B cell (primary cell): ENCODE measurements around the gene PRKCA. TPM values are rescaled to one million over a fixed set of nuclear protein-coding genes. Genes with fewer than 3 reads are reported as not detected.

Experiments
- ATAC-seq: fragments of 200-7000 bp; cut with Tn5 transposase; one replicate; pipeline ENCODE4 v1.10.0; 2021; ENCODE audit warnings: low read depth, mild to moderate bottlenecking, moderate number of reproducible peaks, moderate library complexity
- CTCF ChIA-PET: fragments of 350-600 bp; sonication (Branson Sonifier 250); formaldehyde crosslinking; loops from one replicate; lab custom pipeline; 2021; ENCODE audit warnings: antibody characterized with exemption, inconsistent platforms; lab: Charles Lee
- POLR2A ChIA-PET: fragments of 350-600 bp; sonication (Branson Sonifier 250); formaldehyde crosslinking; loops from one replicate; lab custom pipeline; 2021; ENCODE audit warnings: antibody characterized with exemption; lab: Charles Lee
- DNase-seq: peaks from one replicate; pipeline ENCODE4 v3.0.0; 2013
- H2AFZ ChIP-seq: 2 replicates; pipeline ENCODE4 v1.6.1; 2012; ENCODE audit warnings: mild to moderate bottlenecking, low read depth, low read length; ENCODE audit not compliant: insufficient read depth, poor library complexity, severe bottlenecking
- H3K27ac ChIP-seq, 2 donors: 1 replicate in 1 of 2; 2 replicates in 1 of 2; pipeline ENCODE4 v1.5.1; 2012 to 2013; ENCODE audit warnings: low read length in 2 of 2, mild to moderate bottlenecking in 2 of 2, moderate library complexity in 1 of 2
- H3K27me3 ChIP-seq, 4 experiments: fragments of 200-600 bp in 1 of 4; sonication (generic) in 1 of 4; replicated peaks in 1 of 4; 1 replicate in 2 of 4; 2 replicates in 2 of 4; pipeline versions ENCODE4 v1.6.1 to v1.7.0; 2013 to 2016; ENCODE audit warnings: low read length in 3 of 4, mild to moderate bottlenecking in 2 of 4, mixed read lengths in 1 of 4, moderate library complexity in 1 of 4; ENCODE audit not compliant: insufficient read depth in 4 of 4, control insufficient read depth in 3 of 4; ENCODE audit errors: control extremely low read depth in 1 of 4
- H3K36me3 ChIP-seq, 2 experiments: replicated peaks in 1 of 2; 1 replicate in 1 of 2; 2 replicates in 1 of 2; pipeline versions ENCODE4 v1.6.1 to v1.7.1; 2013; ENCODE audit warnings: low read length in 1 of 2; ENCODE audit not compliant: insufficient read depth in 2 of 2, control insufficient read depth in 1 of 2; ENCODE audit errors: control extremely low read depth in 1 of 2, extremely low read depth in 1 of 2
- H3K4me1 ChIP-seq, 2 donors: fragments of 200-600 bp in 1 of 2; sonication (generic) in 1 of 2; 1 replicate in 1 of 2; 2 replicates in 1 of 2; pipeline versions ENCODE4 v1.5.1 to v1.6.1; 2013 to 2017; ENCODE audit warnings: low read length in 2 of 2; ENCODE audit not compliant: control insufficient read depth in 2 of 2, insufficient read depth in 2 of 2
- H3K4me2 ChIP-seq: replicated peaks from 2 replicates; pipeline ENCODE3; 2012; ENCODE audit warnings: mild to moderate bottlenecking, low read depth, low read length; ENCODE audit not compliant: poor library complexity, severe bottlenecking
- H3K4me3 ChIP-seq, 5 experiments: fragments of 200-600 bp in 1 of 5; sonication (generic) in 1 of 5; 1 replicate in 3 of 5; 2 replicates in 2 of 5; pipeline versions ENCODE4 v1.5.1 to v1.7.0; 2011 to 2016; ENCODE audit warnings: low read length in 4 of 5, mild to moderate bottlenecking in 4 of 5, low read depth in 2 of 5, control low read depth in 1 of 5, moderate library complexity in 1 of 5; ENCODE audit not compliant: insufficient read depth in 1 of 5; ENCODE audit errors: control extremely low read depth in 1 of 5, extremely low read depth in 1 of 5
- H3K79me2 ChIP-seq: fragments of 200-600 bp; sonication (generic); one replicate; pipeline ENCODE4 v1.6.0; 2016; ENCODE audit warnings: low read length; ENCODE audit not compliant: control insufficient read depth, insufficient read depth
- H3K9ac ChIP-seq: fragments of 200-600 bp; sonication (generic); 2 replicates; pipeline ENCODE4 v1.6.1; 2017; ENCODE audit warnings: mild to moderate bottlenecking, low read length, moderate library complexity
- H3K9me3 ChIP-seq, 3 donors: one replicate each; pipeline versions ENCODE4 v1.6.1 to v1.7.1; 2013; ENCODE audit warnings: low read length in 2 of 3; ENCODE audit not compliant: control insufficient read depth in 2 of 3, insufficient read depth in 1 of 3; ENCODE audit errors: control extremely low read depth in 1 of 3
- H4K20me1 ChIP-seq: 2 replicates; pipeline ENCODE4 v1.6.0; 2012; ENCODE audit warnings: mild to moderate bottlenecking, low read length; ENCODE audit not compliant: insufficient read depth, control insufficient read depth, poor library complexity, severe bottlenecking
- H3K27ac Mint-ChIP-seq: one replicate; pipeline ENCODE4 v1.8.0; 2021; ENCODE audit warnings: mixed read lengths
- H3K27me3 Mint-ChIP-seq: one replicate; pipeline ENCODE4 v1.8.0; 2021; ENCODE audit warnings: mixed read lengths
- H3K4me1 Mint-ChIP-seq: one replicate; pipeline ENCODE4 v1.8.0; 2021; ENCODE audit warnings: mixed read lengths
- H3K4me3 Mint-ChIP-seq: one replicate; pipeline ENCODE4 v1.8.0; 2021; ENCODE audit warnings: mixed read lengths
- H3K9me3 Mint-ChIP-seq: one replicate; pipeline ENCODE4 v1.8.0; 2022; ENCODE audit warnings: mixed read lengths; ENCODE audit not compliant: insufficient read depth
- CTCF ChIP-seq: fragments of 200-600 bp; IDR thresholded peaks from one replicate; pipeline ENCODE4 v1.8.0; 2022; ENCODE audit warnings: antibody characterized with exemption, mild to moderate bottlenecking
- EZH2 ChIP-seq: IDR thresholded peaks from 2 replicates; pipeline ENCODE4 v1.6.1; 2012; ENCODE audit warnings: borderline replicate concordance, low read depth, mild to moderate bottlenecking, moderate library complexity, low read length; ENCODE audit not compliant: insufficient read depth, poor library complexity, severe bottlenecking
- WGBS: methylation state at CpG from one replicate; pipeline ENCODE4 v1.1.5; 2013; ENCODE audit warnings: missing lambda C conversion rate; ENCODE audit not compliant: insufficient coverage; 5-methylcytosine and 5-hydroxymethylcytosine counted together
- intact Hi-C: fragments of 100-400 bp; cut with micrococcal nuclease; formaldehyde crosslinking; loops from one replicate; pipeline ENCODE4 v1.10.0; 2022
- polyA plus RNA-seq: library from polyadenylated mRNA; depleted of rRNA; stranded (reverse); fragments of >200 nt; gene quantifications from 2 replicates; pipeline ENCODE4 v1.2.3, GENCODE V29; 2012
- total RNA-seq, 2 donors: library from RNA; stranded (reverse); fragments of 120-200 nt in 1 of 2; gene quantifications; 1 replicate in 1 of 2; 2 replicates in 1 of 2; pipeline versions ENCODE4 v1.2.3 to v1.2.4, GENCODE V29; 2013 to 2022

PRKCA gene
- total and polyA plus RNA-seq, 2 donors (not counting 1 experiment from before 2014, with no cell fraction given): 0.33 to 7.7 TPM

DNA sequence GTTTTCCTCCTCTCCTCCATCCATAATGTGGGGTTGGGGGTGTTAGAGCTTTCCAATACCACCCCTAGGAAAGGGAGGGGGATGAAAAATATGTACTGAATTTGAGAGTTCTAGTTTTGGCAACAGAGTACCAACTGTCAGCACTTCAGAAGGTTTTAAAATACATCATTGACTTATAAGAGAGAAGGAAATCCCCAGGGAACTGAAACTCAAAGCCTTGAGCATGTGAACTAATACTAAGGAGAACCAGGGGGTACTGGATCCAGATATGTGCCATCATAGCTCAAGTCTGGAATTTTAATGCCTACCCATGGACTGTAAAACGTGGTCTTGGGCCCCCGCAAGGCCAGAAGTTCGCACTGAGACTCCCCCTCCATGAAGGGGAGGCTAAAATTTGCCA lies 548.3 kb downstream of the PRKCA start:
- no peak overlapping the region for H3K4me3 Mint-ChIP-seq
- ChIA-PET POLR2A (no interaction called here), CTCF (no interaction called here)
- Histone ChIP-seq H3K27ac (no peak overlapping the region), H3K4me1 (no peaks in the 10 kb centered on the region), H2AFZ (no peak overlapping the region), H3K9ac (no peak overlapping the region), H3K4me2 (no peak overlapping the region), H3K4me3 (no peak overlapping the region), H3K27me3 (peaks cover 0 to 3% (median 0%) of the 10 kb centered on the region in 4 experiments), H3K36me3 (no peaks in the 10 kb centered on the region), H3K79me2 (no peaks in the 10 kb centered on the region), H4K20me1 (no peaks in the 10 kb centered on the region), H3K9me3 (peaks cover 0 to 19% (median 0%) of the 10 kb centered on the region in 3 donors)
- TF ChIP-seq CTCF (no peak), EZH2 (no peak)
- WGBS: 60% methylated on average over 2 of the region's 3 CpGs
- no peaks in the 10 kb centered on the region for H3K4me1 Mint-ChIP-seq
- intact Hi-C loops: no loop called here
- no peak overlapping the region for H3K27ac Mint-ChIP-seq
- no peaks in the 10 kb centered on the region for H3K27me3 Mint-ChIP-seq
- DNase-seq (no peak), ATAC-seq (no peak)
- peaks cover 2% of the 10 kb centered on the region for H3K9me3 Mint-ChIP-seq

DNA sequence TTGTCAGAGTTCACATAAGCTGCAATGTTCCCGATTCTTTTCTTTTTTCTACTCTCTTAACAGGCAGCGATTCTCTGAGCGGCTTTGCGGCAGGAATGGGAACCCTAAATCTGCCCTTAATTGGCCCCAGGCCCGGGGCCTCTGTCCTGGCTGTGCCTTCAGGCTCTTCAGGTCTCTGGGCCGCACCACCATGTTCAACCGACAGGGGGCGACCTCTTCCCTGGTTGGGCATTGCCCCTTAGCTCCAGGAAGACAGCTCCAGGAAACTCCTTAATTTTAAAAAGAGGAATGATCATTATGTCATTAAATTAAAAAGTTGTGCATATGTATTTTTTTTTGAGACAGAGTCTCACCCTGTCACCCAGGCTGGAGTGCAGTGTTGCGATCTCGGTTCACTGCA lies 552.8 kb downstream of the PRKCA start:
- ChIA-PET POLR2A (no interaction called here), CTCF (no interaction called here)
- 84% methylated on average over 8 of the region's 10 CpGs for WGBS
- Histone ChIP-seq H3K9ac (no peak overlapping the region), H2AFZ (no peak overlapping the region), H3K79me2 (no peaks in the 10 kb centered on the region), H3K4me1 (no peaks in the 10 kb centered on the region), H3K27ac (no peak overlapping the region), H3K9me3 (peaks cover 0 to 3% (median 0%) of the 10 kb centered on the region in 3 donors), H4K20me1 (no peaks in the 10 kb centered on the region), H3K4me2 (no peak overlapping the region), H3K27me3 (peaks cover 0 to 3% (median 0%) of the 10 kb centered on the region in 4 experiments), H3K4me3 (no peak overlapping the region), H3K36me3 (no peaks in the 10 kb centered on the region)
- Mint-ChIP-seq H3K4me1 (no peaks in the 10 kb centered on the region), H3K9me3 (peaks cover 2% of the 10 kb centered on the region), H3K27me3 (no peaks in the 10 kb centered on the region), H3K27ac (no peak overlapping the region), H3K4me3 (no peak overlapping the region)
- TF ChIP-seq EZH2 (no peak), CTCF (peak; percentile 42)
- ATAC-seq (no peak), DNase-seq (no peak)
- intact Hi-C loops: no loop called here
